ENCODE measurements around the gene TTLL10. TPM values are rescaled to one million over a fixed set of nuclear protein-coding genes. Genes with fewer than 3 reads are reported as not detected.
A peak's percentile ranks its signal among the peaks of the same experiment; 100 is the strongest.

The TTLL10 gene
- total and polyA plus RNA-seq, 7 experiments from 2014 or later, result 0.58 to 0.80 TPM; not detected in 5

- peak overlapping the region; percentile 45 to 80 (median 57) for H3K4me3 Mint-ChIP-seq
- CTCF ChIA-PET, result interaction anchor here (0.5 kb wide), 1 partner anchor 11 kb away, joined by 3 read pairs; no protein-coding TSS in a partner anchor
Measured at GRCh38 chr1:1156140-1157032, 17.3 kb upstream of the TTLL10 start.

GRCh38 chr1:1157033-1157365, 16.7 kb upstream of the TTLL10 start:
- Histone ChIP-seq H3K27ac (ENCODE audit: low read depth, low read length) (no peak overlapping the region), H3K27me3 (ENCODE audit: control insufficient read depth in 2 of 2, insufficient read depth in 2 of 2, low read length in 2 of 2) (no peaks in the 10 kb centered on the region), H3K4me3 (ENCODE audit: low read length) (no peak overlapping the region), H3K36me3 (ENCODE audit: control insufficient read depth in 2 of 3, insufficient read depth in 3 of 3, low read length in 3 of 3) (no peaks in the 10 kb centered on the region), H3K9me3 (ENCODE audit: control insufficient read depth in 2 of 3, low read length in 3 of 3) (peaks cover 0 to 21% (median 3%) of the 10 kb centered on the region in 3 experiments), H3K4me1 (ENCODE audit: control insufficient read depth in 2 of 2, insufficient read depth in 2 of 2, low read length in 2 of 2) (peaks cover 4 to 5% of the 10 kb centered on the region in 2 donors)
- Mint-ChIP-seq H3K4me3 (peak overlapping the region in 9 of 10 donors; percentile 41 to 80 (median 60)), H3K27me3 (no peaks in the 10 kb centered on the region), H3K27ac (peak overlapping the region in 6 of 9 donors; percentile 42 to 64 (median 52)), H3K36me3 (peaks cover 0 to 19% (median 0%) of the 10 kb centered on the region in 5 donors), H3K4me1 (peaks cover 0 to 13% (median 9%) of the 10 kb centered on the region in 7 donors), H3K9me3 (peaks cover 0 to 22% (median 13%) of the 10 kb centered on the region in 11 donors)
- CTCF ChIA-PET, result interaction anchor here (0.5 to 0.6 kb wide), 2 partner anchors 11 to 34 kb away, joined by 3 read pairs; no protein-coding TSS in a partner anchor
- no peak for DNase-seq
- ATAC-seq, result no peak
- POLR2A ChIA-PET, result interaction anchor here (0.6 to 1.7 kb wide), 5 partner anchors 12 to 118 kb away, joined by 3 to 6 read pairs (median 4); no protein-coding TSS in a partner anchor
- intact Hi-C loops (cut with micrococcal nuclease), result loop anchor here (1.0 to 5.0 kb wide), 5 partner anchors 13 to 90 kb away; partner anchors contain the start of genes B3GALT6 (in 1 of the 2) and SDF4 (in 1 of the 2)

More at GRCh38 chr1:1156140-1157032, 17.3 kb upstream of the TTLL10 start:
- Mint-ChIP-seq H3K36me3 (peaks cover 0 to 19% (median 0%) of the 10 kb centered on the region in 5 donors), H3K27me3 (no peaks in the 10 kb centered on the region), H3K4me1 (peaks cover 0 to 13% (median 9%) of the 10 kb centered on the region in 7 donors), H3K9me3 (peaks cover 0 to 22% (median 13%) of the 10 kb centered on the region in 11 donors), H3K27ac (peak overlapping the region in 8 of 9 donors; percentile 22 to 64 (median 49))
- POLR2A ChIA-PET, result interaction anchor here (0.6 to 1.7 kb wide), 5 partner anchors 11 to 117 kb away, joined by 3 to 6 read pairs (median 4); no protein-coding TSS in a partner anchor
- Histone ChIP-seq H3K4me3 (ENCODE audit: low read length) (no peak overlapping the region), H3K9me3 (ENCODE audit: control insufficient read depth in 2 of 3, low read length in 3 of 3) (peaks cover 0 to 21% (median 3%) of the 10 kb centered on the region in 3 experiments), H3K27ac (ENCODE audit: low read depth, low read length) (no peak overlapping the region), H3K4me1 (ENCODE audit: control insufficient read depth in 2 of 2, insufficient read depth in 2 of 2, low read length in 2 of 2) (peaks cover 4 to 5% of the 10 kb centered on the region in 2 donors), H3K27me3 (ENCODE audit: control insufficient read depth in 2 of 2, insufficient read depth in 2 of 2, low read length in 2 of 2) (no peaks in the 10 kb centered on the region), H3K36me3 (ENCODE audit: control insufficient read depth in 2 of 3, insufficient read depth in 3 of 3, low read length in 3 of 3) (no peaks in the 10 kb centered on the region)
- no peak for ATAC-seq
- intact Hi-C loops (cut with micrococcal nuclease), result loop anchor here (1.0 to 5.0 kb wide), 5 partner anchors 12 to 89 kb away; partner anchors contain the start of genes B3GALT6 (in 1 of the 2) and SDF4 (in 1 of the 2)
- DNase-seq, result no peak

- H3K4me1 Mint-ChIP-seq, result peaks cover 0 to 12% (median 7%) of the 10 kb centered on the region in 7 donors
- H3K27ac Mint-ChIP-seq, result peak overlapping the region in 8 of 9 donors; percentile 47 to 83 (median 59)
- intact Hi-C loops (cut with micrococcal nuclease), result loop anchor here (1.0 to 5.0 kb wide), 5 partner anchors 13 to 90 kb away; partner anchors contain the start of genes B3GALT6 (in 1 of the 2) and SDF4 (in 1 of the 2)
- Histone ChIP-seq H3K4me1 (ENCODE audit: control insufficient read depth in 2 of 2, insufficient read depth in 2 of 2, low read length in 2 of 2) (peaks cover 4 to 5% of the 10 kb centered on the region in 2 donors), H3K9me3 (ENCODE audit: control insufficient read depth in 2 of 3, low read length in 3 of 3) (peaks cover 0 to 21% (median 3%) of the 10 kb centered on the region in 3 experiments), H3K27me3 (ENCODE audit: control insufficient read depth in 2 of 2, insufficient read depth in 2 of 2, low read length in 2 of 2) (no peaks in the 10 kb centered on the region), H3K4me3 (ENCODE audit: low read length) (peak overlapping the region; percentile 81), H3K27ac (ENCODE audit: low read depth, low read length) (peak overlapping the region; percentile 91), H3K36me3 (ENCODE audit: control insufficient read depth in 2 of 3, insufficient read depth in 3 of 3, low read length in 3 of 3) (no peaks in the 10 kb centered on the region)
- H3K27me3 Mint-ChIP-seq, result no peaks in the 10 kb centered on the region
- ChIA-PET POLR2A (interaction anchor here (1.0 to 1.7 kb wide), 5 partner anchors 13 to 150 kb away, joined by 3 to 6 read pairs (median 4); partner anchors contain the start of gene ACAP3), CTCF (interaction anchor here (0.6 kb wide), 1 partner anchor 35 kb away, joined by 3 read pairs; no protein-coding TSS in a partner anchor)
- H3K36me3 Mint-ChIP-seq, result peaks cover 0 to 14% (median 0%) of the 10 kb centered on the region in 5 donors
- peaks cover 0 to 22% (median 12%) of the 10 kb centered on the region in 11 donors for H3K9me3 Mint-ChIP-seq
- H3K4me3 Mint-ChIP-seq, result peak overlapping the region; percentile 63 to 85 (median 76)
- peak; percentile 22 to 72 (median 42) for DNase-seq
- ATAC-seq, result peak; percentile 73
Measured at GRCh38 chr1:1157426-1157913, 16.2 kb upstream of the TTLL10 start.

- Histone ChIP-seq H3K36me3 (ENCODE audit: control insufficient read depth in 2 of 3, insufficient read depth in 3 of 3, low read length in 3 of 3) (no peaks in the 10 kb centered on the region), H3K27ac (ENCODE audit: low read depth, low read length) (peak overlapping the region; percentile 91), H3K9me3 (ENCODE audit: control insufficient read depth in 2 of 3, low read length in 3 of 3) (peaks cover 0 to 16% (median 3%) of the 10 kb centered on the region in 3 experiments), H3K4me3 (ENCODE audit: low read length) (peak overlapping the region; percentile 81), H3K27me3 (ENCODE audit: control insufficient read depth in 2 of 2, insufficient read depth in 2 of 2, low read length in 2 of 2) (no peaks in the 10 kb centered on the region), H3K4me1 (ENCODE audit: control insufficient read depth in 2 of 2, insufficient read depth in 2 of 2, low read length in 2 of 2) (peaks cover 4 to 5% of the 10 kb centered on the region in 2 donors)
- H3K4me1 Mint-ChIP-seq, result peaks cover 0 to 10% (median 2%) of the 10 kb centered on the region in 7 donors
- peak overlapping the region in 8 of 10 donors; percentile 34 to 84 (median 55) for H3K4me3 Mint-ChIP-seq
- ChIA-PET CTCF (interaction anchor here (1.1 kb wide), 1 partner anchor 93 kb away, joined by 5 read pairs; no protein-coding TSS in a partner anchor), POLR2A (interaction anchor here (0.6 to 1.7 kb wide), 6 partner anchors 13 to 149 kb away, joined by 3 to 6 read pairs (median 4); partner anchors contain the start of gene ACAP3)
- H3K27ac Mint-ChIP-seq, result peak overlapping the region in 3 of 9 donors; percentile 47 to 62 (median 62)
- peak in 8 of 9 donors; percentile 24 to 55 (median 38) for DNase-seq
- intact Hi-C loops (cut with micrococcal nuclease), result loop anchor here (1.0 to 5.0 kb wide), 5 partner anchors 14 to 91 kb away; partner anchors contain the start of genes B3GALT6 (in 1 of the 2) and SDF4 (in 1 of the 2)
- peak; percentile 66 for ATAC-seq
- H3K36me3 Mint-ChIP-seq, result peaks cover 0 to 8% (median 0%) of the 10 kb centered on the region in 5 donors
- H3K27me3 Mint-ChIP-seq, result no peaks in the 10 kb centered on the region
- peaks cover 0 to 16% (median 5%) of the 10 kb centered on the region in 11 donors for H3K9me3 Mint-ChIP-seq
Measured at GRCh38 chr1:1157914-1158710, 15.6 kb upstream of the TTLL10 start.

- H3K4me3 Mint-ChIP-seq, result no peak overlapping the region
- intact Hi-C loops (cut with micrococcal nuclease), result no loop called here
- peaks cover 0 to 3% (median 0%) of the 10 kb centered on the region in 11 donors for H3K9me3 Mint-ChIP-seq
- no peak overlapping the region for H3K27ac Mint-ChIP-seq
- ChIA-PET CTCF (no interaction called here), POLR2A (no interaction called here)
- no peak for ATAC-seq
- Histone ChIP-seq H3K27me3 (ENCODE audit: control insufficient read depth in 2 of 2, insufficient read depth in 2 of 2, low read length in 2 of 2) (no peaks in the 10 kb centered on the region), H3K4me1 (ENCODE audit: control insufficient read depth in 2 of 2, insufficient read depth in 2 of 2, low read length in 2 of 2) (peaks cover 4 to 5% of the 10 kb centered on the region in 2 donors), H3K4me3 (ENCODE audit: low read length) (no peak overlapping the region), H3K9me3 (ENCODE audit: control insufficient read depth in 2 of 3, low read length in 3 of 3) (peaks cover 0 to 5% (median 0%) of the 10 kb centered on the region in 3 experiments), H3K27ac (ENCODE audit: low read depth, low read length) (no peak overlapping the region), H3K36me3 (ENCODE audit: control insufficient read depth in 2 of 3, insufficient read depth in 3 of 3, low read length in 3 of 3) (no peaks in the 10 kb centered on the region)
- no peaks in the 10 kb centered on the region for H3K36me3 Mint-ChIP-seq
- DNase-seq, result no peak
- peaks cover 0 to 5% (median 0%) of the 10 kb centered on the region in 7 donors for H3K4me1 Mint-ChIP-seq
- no peaks in the 10 kb centered on the region for H3K27me3 Mint-ChIP-seq
Measured at GRCh38 chr1:1160281-1160930, 13.3 kb upstream of the TTLL10 start.

All from naive thymus-derived CD4-positive, alpha-beta T cell (primary cell).